Mesenchymal stem cell (in vitro differentiated cells and primary cell): ENCODE data around the gene ESRRB.

Experiments
- DNase-seq: peaks from one replicate; pipeline ENCODE4 v3.0.0-alpha.2; 2013
- H2AFZ ChIP-seq: one replicate; pipeline ENCODE4 v1.6.1; 2013; ENCODE audit warnings: low read depth, mild to moderate bottlenecking, control low read depth, inconsistent platforms, low read length, moderate library complexity
- H2AK5ac ChIP-seq: 2 replicates; pipeline ENCODE4 v1.6.1; 2013; ENCODE audit warnings: low read length, moderate library complexity, mild to moderate bottlenecking, inconsistent platforms; ENCODE audit not compliant: severe bottlenecking
- H2BK120ac ChIP-seq: one replicate; pipeline ENCODE4 v1.6.1; 2013; ENCODE audit warnings: low read depth, mild to moderate bottlenecking, inconsistent platforms, low read length, moderate library complexity
- H2BK12ac ChIP-seq, 2 experiments: one replicate each; pipeline ENCODE4 v1.6.1; 2013; ENCODE audit warnings: inconsistent platforms in 2 of 2, low read length in 2 of 2, mild to moderate bottlenecking in 2 of 2, moderate library complexity in 2 of 2, control low read depth in 1 of 2
- H2BK15ac ChIP-seq: one replicate; pipeline ENCODE4 v1.6.1; 2013; ENCODE audit warnings: mild to moderate bottlenecking, low read depth, inconsistent platforms; ENCODE audit not compliant: poor library complexity, severe bottlenecking
- H2BK5ac ChIP-seq: 2 replicates; pipeline ENCODE4 v1.6.1; 2013; ENCODE audit warnings: low read depth, mild to moderate bottlenecking, low read length, control low read depth, inconsistent platforms; ENCODE audit not compliant: poor library complexity, severe bottlenecking
- H3K14ac ChIP-seq, 2 experiments: one replicate each; pipeline ENCODE4 v1.6.1; 2013; ENCODE audit warnings: inconsistent platforms in 2 of 2, low read length in 2 of 2, control low read depth in 1 of 2, mild to moderate bottlenecking in 1 of 2, moderate library complexity in 1 of 2
- H3K18ac ChIP-seq, 2 experiments: one replicate each; pipeline ENCODE4 v1.6.1; 2013; ENCODE audit warnings: inconsistent platforms in 2 of 2, low read length in 2 of 2, control low read depth in 1 of 2, low read depth in 1 of 2, mild to moderate bottlenecking in 1 of 2
- H3K23ac ChIP-seq, 2 experiments: one replicate each; pipeline ENCODE4 v1.6.1; 2013; ENCODE audit warnings: inconsistent platforms in 2 of 2, low read length in 2 of 2, mild to moderate bottlenecking in 2 of 2, moderate library complexity in 2 of 2, control low read depth in 1 of 2
- H3K27ac ChIP-seq: 2 replicates; pipeline ENCODE4 v1.5.1; 2013; ENCODE audit warnings: mild to moderate bottlenecking, moderate library complexity, low read length, control low read depth, inconsistent platforms; ENCODE audit not compliant: poor library complexity, severe bottlenecking
- H3K27me3 ChIP-seq, 2 experiments: 2 replicates each; pipeline versions ENCODE4 v1.6.1 to v1.7.0; 2013; ENCODE audit warnings: low read length in 2 of 2, mild to moderate bottlenecking in 2 of 2, moderate library complexity in 2 of 2, control low read depth in 1 of 2, inconsistent platforms in 1 of 2; ENCODE audit not compliant: control insufficient read depth in 1 of 2, insufficient read depth in 1 of 2
- H3K36me3 ChIP-seq, 2 experiments: 2 replicates each; pipeline versions ENCODE4 v1.6.1 to v1.7.0; 2013; ENCODE audit warnings: low read length in 2 of 2, control low read depth in 1 of 2, inconsistent platforms in 1 of 2, low read depth in 1 of 2, mild to moderate bottlenecking in 1 of 2; ENCODE audit not compliant: insufficient read depth in 2 of 2, control insufficient read depth in 1 of 2
- H3K4ac ChIP-seq, 2 experiments: one replicate each; pipeline ENCODE4 v1.6.1; 2013; ENCODE audit warnings: inconsistent platforms in 2 of 2, low read length in 2 of 2, mild to moderate bottlenecking in 2 of 2, moderate library complexity in 2 of 2, control low read depth in 1 of 2, low read depth in 1 of 2
- H3K4me1 ChIP-seq: 2 replicates; pipeline ENCODE4 v1.6.1; 2013; ENCODE audit warnings: low read depth, low read length, control low read depth; ENCODE audit not compliant: control insufficient read depth, insufficient read depth
- H3K4me2 ChIP-seq: 2 replicates; pipeline ENCODE4 v1.6.1; 2013; ENCODE audit warnings: low read length, mild to moderate bottlenecking, inconsistent platforms; ENCODE audit not compliant: poor library complexity, severe bottlenecking
- H3K4me3 ChIP-seq, 2 experiments: 2 replicates each; pipeline versions ENCODE4 v1.5.1 to v1.7.0; 2013; ENCODE audit warnings: low read length in 2 of 2, mild to moderate bottlenecking in 2 of 2, control low read depth in 1 of 2, low read depth in 1 of 2; ENCODE audit not compliant: insufficient read depth in 1 of 2
- H3K79me1 ChIP-seq: replicated peaks from 2 replicates; pipeline ENCODE4 v1.6.1; 2013; ENCODE audit warnings: mild to moderate bottlenecking, control low read depth, low read length, inconsistent platforms; ENCODE audit not compliant: poor library complexity, severe bottlenecking
- H3K9ac ChIP-seq: 2 replicates; pipeline ENCODE4 v1.7.0; 2013; ENCODE audit warnings: mild to moderate bottlenecking, low read length, moderate library complexity
- H3K9me3 ChIP-seq: 2 replicates; pipeline ENCODE4 v1.7.0; 2013; ENCODE audit warnings: mild to moderate bottlenecking, low read length; ENCODE audit not compliant: control insufficient read depth
- H4K8ac ChIP-seq: one replicate; pipeline ENCODE4 v1.6.1; 2013; ENCODE audit warnings: inconsistent platforms, mild to moderate bottlenecking, low read length, moderate library complexity
- H4K91ac ChIP-seq: one replicate; pipeline ENCODE4 v1.6.1; 2013; ENCODE audit warnings: mild to moderate bottlenecking, low read length, inconsistent platforms
- WGBS: methylation state at CpG from one replicate; pipeline ENCODE4 v1.1.7; 2013; ENCODE audit warnings: mixed read lengths; 5-methylcytosine and 5-hydroxymethylcytosine counted together

ESRRB gene

DNA sequence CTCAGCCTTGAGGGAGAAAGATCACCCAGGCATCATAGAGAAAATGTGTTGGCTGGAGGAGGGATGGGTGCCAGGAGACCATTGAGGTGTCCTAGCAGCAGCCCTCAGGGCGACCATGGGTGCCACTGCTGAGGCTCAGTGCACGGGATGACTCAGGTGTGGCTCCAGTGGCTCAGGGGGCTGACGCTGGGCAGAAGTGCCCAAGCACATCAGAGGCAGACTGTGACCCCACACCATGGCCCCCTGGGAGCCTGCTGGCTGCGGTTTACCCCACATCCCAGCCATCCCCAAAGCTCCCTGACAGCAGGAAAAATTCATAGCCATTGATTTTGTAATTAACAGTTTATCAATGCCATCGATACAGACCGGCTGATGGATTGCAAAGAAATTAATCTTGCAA lies 120.7 kb downstream of the ESRRB start:
- no peak overlapping the region for H2AK5ac ChIP-seq
- no peaks in the 10 kb centered on the region for H3K9me3 ChIP-seq
- H2BK12ac ChIP-seq = no peak overlapping the region
- no peak overlapping the region for H3K4me2 ChIP-seq
- no peak overlapping the region for H2BK15ac ChIP-seq
- H2BK120ac ChIP-seq = no peak overlapping the region
- H3K14ac ChIP-seq = no peak overlapping the region
- H4K8ac ChIP-seq = no peak overlapping the region
- no peak overlapping the region for H2BK5ac ChIP-seq
- H3K18ac ChIP-seq = no peak overlapping the region
- no peaks in the 10 kb centered on the region for H3K79me1 ChIP-seq
- no peak overlapping the region for H3K4me3 ChIP-seq
- H3K36me3 ChIP-seq = no peaks in the 10 kb centered on the region
- WGBS = 73% methylated on average over 5 of the region's 6 CpGs
- peaks cover 2% of the 10 kb centered on the region for H3K4me1 ChIP-seq
- no peak overlapping the region for H4K91ac ChIP-seq
- H3K27me3 ChIP-seq = peaks cover 0 to 32% of the 10 kb centered on the region in 2 experiments
- no peak overlapping the region for H3K4ac ChIP-seq
- DNase-seq = no peak
- H2AFZ ChIP-seq = no peak overlapping the region
- H3K27ac ChIP-seq = no peak overlapping the region
- no peak overlapping the region for H3K9ac ChIP-seq
- H3K23ac ChIP-seq = no peak overlapping the region

DNA sequence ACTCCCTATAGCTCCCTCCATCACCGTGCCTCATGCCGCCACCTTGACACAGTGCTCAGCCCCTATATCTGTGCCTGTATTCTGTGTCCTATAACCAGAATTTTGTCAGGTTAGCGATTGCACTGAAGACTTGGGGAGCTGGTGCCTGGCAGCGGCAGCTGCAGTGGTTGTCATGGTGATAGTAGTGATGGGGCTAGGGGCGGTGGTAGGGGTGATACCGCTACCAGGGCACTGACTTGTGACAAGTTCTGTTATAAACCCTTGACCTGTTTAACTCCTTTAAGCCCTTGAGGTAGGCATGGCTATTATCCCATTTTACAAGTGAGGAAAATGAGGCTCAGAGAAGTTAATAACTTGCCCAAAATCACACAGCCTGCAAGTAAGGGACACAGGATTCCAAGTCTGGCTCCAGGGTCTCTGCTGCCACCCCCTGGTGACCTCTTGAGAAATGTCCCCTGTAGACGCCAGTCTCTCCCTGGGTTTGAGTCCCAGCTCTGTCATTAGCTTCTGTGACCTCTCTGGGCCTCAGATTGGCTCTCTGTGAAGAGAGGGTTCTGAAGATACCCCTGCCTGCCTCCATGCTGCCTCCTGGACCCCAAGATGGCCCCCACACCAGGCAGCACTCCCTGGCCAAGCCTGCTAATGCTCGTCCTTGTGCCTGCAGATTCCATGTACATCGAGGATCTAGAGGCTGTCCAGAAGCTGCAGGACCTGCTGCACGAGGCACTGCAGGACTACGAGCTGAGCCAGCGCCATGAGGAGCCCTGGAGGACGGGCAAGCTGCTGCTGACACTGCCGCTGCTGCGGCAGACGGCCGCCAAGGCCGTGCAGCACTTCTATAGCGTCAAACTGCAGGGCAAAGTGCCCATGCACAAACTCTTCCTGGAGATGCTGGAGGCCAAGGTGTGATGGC lies 121.9 kb downstream of the ESRRB start:
- Histone ChIP-seq H2BK12ac (no peak overlapping the region), H4K91ac (no peak overlapping the region), H3K4me3 (no peak overlapping the region), H3K27ac (no peak overlapping the region), H3K23ac (no peak overlapping the region), H2AFZ (no peak overlapping the region), H3K36me3 (no peaks in the 10 kb centered on the region), H2BK120ac (no peak overlapping the region), H3K14ac (no peak overlapping the region), H3K4ac (no peak overlapping the region), H3K27me3 (peaks cover 0 to 32% of the 10 kb centered on the region in 2 experiments), H4K8ac (no peak overlapping the region), H3K79me1 (no peaks in the 10 kb centered on the region), H3K9ac (no peak overlapping the region), H3K4me2 (no peak overlapping the region), H2BK5ac (no peak overlapping the region), H2BK15ac (no peak overlapping the region), H3K4me1 (peaks cover 2% of the 10 kb centered on the region), H2AK5ac (no peak overlapping the region), H3K18ac (no peak overlapping the region), H3K9me3 (no peaks in the 10 kb centered on the region)
- WGBS = 81% methylated on average over 19 of the region's 19 CpGs
- DNase-seq = no peak

DNA sequence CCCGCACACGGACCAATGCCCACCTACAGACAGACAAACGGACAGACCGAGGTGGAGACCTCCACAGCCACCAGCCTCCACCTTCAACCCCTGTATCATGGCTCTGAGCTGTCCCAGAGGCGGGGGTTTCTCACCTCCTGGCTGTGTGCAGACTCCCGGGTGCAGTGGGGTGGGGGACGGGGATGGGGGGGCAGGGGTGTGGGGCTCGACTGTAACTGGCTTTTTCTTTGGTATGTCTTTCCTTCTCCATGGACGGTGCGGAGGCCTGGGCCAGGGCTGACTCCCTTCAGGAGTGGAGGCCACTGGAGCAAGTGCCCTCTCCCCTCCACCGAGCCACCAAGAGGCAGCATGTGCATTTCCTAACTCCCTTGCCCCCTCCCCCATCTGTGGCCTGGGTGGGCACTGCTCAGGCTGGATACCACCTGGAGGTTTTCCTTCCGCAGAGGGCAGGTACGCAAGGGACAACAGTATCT lies 122.6 kb downstream of the ESRRB start:
- Histone ChIP-seq H2BK15ac (no peak overlapping the region), H4K91ac (no peak overlapping the region), H3K14ac (no peak overlapping the region), H3K9ac (no peak overlapping the region), H2BK5ac (no peak overlapping the region), H3K23ac (no peak overlapping the region), H3K27me3 (peaks cover 0 to 32% of the 10 kb centered on the region in 2 experiments), H2BK12ac (no peak overlapping the region), H2AK5ac (no peak overlapping the region), H2BK120ac (no peak overlapping the region), H2AFZ (no peak overlapping the region), H3K4me3 (no peak overlapping the region), H3K27ac (no peak overlapping the region), H3K9me3 (no peaks in the 10 kb centered on the region), H3K4me1 (peaks cover 2% of the 10 kb centered on the region), H4K8ac (no peak overlapping the region), H3K4ac (no peak overlapping the region), H3K4me2 (no peak overlapping the region), H3K36me3 (no peaks in the 10 kb centered on the region), H3K79me1 (no peaks in the 10 kb centered on the region), H3K18ac (no peak overlapping the region)
- DNase-seq = no peak
- WGBS = 81% methylated on average over 10 of the region's 13 CpGs

DNA sequence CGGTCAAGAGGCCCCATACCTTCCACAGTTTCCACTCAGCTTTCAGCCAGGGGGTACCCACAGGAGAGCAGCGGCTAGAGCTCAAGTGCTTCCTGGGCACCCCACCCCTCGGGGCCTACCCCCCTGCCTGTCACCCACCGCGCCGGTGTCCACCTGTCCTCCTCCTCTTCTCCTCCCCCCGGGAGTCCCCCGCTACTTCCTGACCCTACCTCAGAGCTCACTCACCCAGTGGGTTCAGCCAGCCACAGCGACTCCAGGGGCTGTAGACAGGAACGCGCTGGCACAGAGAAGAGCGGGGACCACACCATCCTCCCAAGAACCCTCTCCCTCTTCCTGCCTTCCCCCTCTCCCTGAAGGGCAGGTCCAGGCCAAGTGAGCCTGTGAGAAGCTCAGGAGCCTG lies 123.0 kb downstream of the ESRRB start:
- WGBS = 84% methylated on average over 12 of the region's 12 CpGs
- Histone ChIP-seq H2BK120ac (no peak overlapping the region), H2BK12ac (no peak overlapping the region), H3K4me3 (no peak overlapping the region), H3K36me3 (no peaks in the 10 kb centered on the region), H3K18ac (no peak overlapping the region), H4K8ac (no peak overlapping the region), H2BK15ac (no peak overlapping the region), H3K9me3 (no peaks in the 10 kb centered on the region), H3K27me3 (peaks cover 0 to 32% of the 10 kb centered on the region in 2 experiments), H3K79me1 (no peaks in the 10 kb centered on the region), H4K91ac (no peak overlapping the region), H3K14ac (no peak overlapping the region), H3K9ac (no peak overlapping the region), H3K4ac (no peak overlapping the region), H3K23ac (no peak overlapping the region), H3K4me1 (peaks cover 2% of the 10 kb centered on the region), H2AK5ac (no peak overlapping the region), H2BK5ac (no peak overlapping the region), H3K4me2 (no peak overlapping the region), H3K27ac (no peak overlapping the region), H2AFZ (no peak overlapping the region)
- no peak for DNase-seq
